ENCODE results near the gene KCNJ11.

GRCh38 chr11:17413414-17414316 is 25.2 kb upstream of the KCNJ11 start:
- no peak for TF ChIP-seq CTCF (IDR thresholded peaks at IDR 0.05)
- TF ChIP-seq ZFX (IDR thresholded peaks at IDR 0.05; ENCODE audit: borderline replicate concordance) = no peak
